OCI-LY7 (cell line): ENCODE data around the gene TLE6. TPM values are rescaled to one million over a fixed set of nuclear protein-coding genes. Genes with fewer than 3 reads are reported as not detected.
A peak's percentile ranks its signal among the peaks of the same experiment; 100 is the strongest.

ENCODE experiments used
- BruUV-seq: library from RNA; stranded (reverse); fragments of 400-500 nt; replicated peaks from 2 replicates; lab custom pipeline; 2021; lab: Mats Ljungman, UMichigan
- CTCF ChIA-PET: fragments of 300-600 bp; sonication (Branson Sonifier 250); formaldehyde crosslinking; loops from one replicate; lab custom pipeline; 2022; ENCODE audit warnings: antibody characterized with exemption; ENCODE audit not compliant: unreplicated experiment; lab: Charles Lee
- POLR2A ChIA-PET: fragments of 300-600 bp; sonication (Branson Sonifier 250); formaldehyde crosslinking; loops from one replicate; lab custom pipeline; 2022; ENCODE audit warnings: antibody characterized with exemption; lab: Charles Lee
- DNase-seq: peaks from one replicate; pipeline ENCODE4 v3.0.0-alpha.2; 2015; ENCODE audit warnings: low spot score
- H2AFZ ChIP-seq: fragments of 200-600 bp; sonication (generic), shearing (Covaris generic); 2 replicates; pipeline ENCODE4 v1.6.1; 2014; ENCODE audit warnings: mild to moderate bottlenecking, antibody characterized with exemption, low read length, moderate library complexity
- H3K27ac ChIP-seq: fragments of 200-600 bp; sonication (generic); 2 replicates; pipeline ENCODE4 v1.5.1; 2014; ENCODE audit warnings: mixed run types, low read depth, mild to moderate bottlenecking, moderate library complexity, low read length, inconsistent platforms; ENCODE audit not compliant: poor library complexity, severe bottlenecking
- H3K36me3 ChIP-seq: fragments of 200-600 bp; sonication (generic); 2 replicates; pipeline ENCODE4 v1.6.1; 2014; ENCODE audit warnings: mild to moderate bottlenecking, antibody characterized with exemption, low read length, moderate library complexity, mixed read lengths; ENCODE audit not compliant: insufficient read depth
- H3K4me1 ChIP-seq: fragments of 200-600 bp; sonication (generic); 2 replicates; pipeline ENCODE4 v1.5.1; 2014; ENCODE audit warnings: mild to moderate bottlenecking, low read length; ENCODE audit not compliant: insufficient read depth, poor library complexity, severe bottlenecking
- H3K4me2 ChIP-seq: fragments of 200-600 bp; sonication (generic); 2 replicates; pipeline ENCODE4 v1.6.1; 2014; ENCODE audit warnings: mild to moderate bottlenecking, low read length
- H3K4me3 ChIP-seq: fragments of 200-600 bp; sonication (generic); 2 replicates; pipeline ENCODE4 v1.5.1; 2014; ENCODE audit warnings: mild to moderate bottlenecking, low read depth, low read length; ENCODE audit not compliant: poor library complexity, severe bottlenecking
- H3K79me2 ChIP-seq: fragments of 200-600 bp; sonication (generic); 2 replicates; pipeline ENCODE4 v1.6.1; 2016; ENCODE audit warnings: low read depth, mild to moderate bottlenecking, low read length, moderate library complexity, mixed read lengths; ENCODE audit not compliant: insufficient read depth
- H3K9me2 ChIP-seq: fragments of 200-600 bp; sonication (generic); 2 replicates; pipeline ENCODE4 v1.6.1; 2016; ENCODE audit warnings: mild to moderate bottlenecking, low read length, mixed read lengths; ENCODE audit not compliant: insufficient read depth
- H3K9me3 ChIP-seq: fragments of 200-600 bp; sonication (generic); 2 replicates; pipeline ENCODE4 v1.6.1; 2014; ENCODE audit warnings: mild to moderate bottlenecking, mixed run types, low read length, mixed read lengths
- H4K20me1 ChIP-seq: fragments of 200-600 bp; sonication (generic); 2 replicates; pipeline ENCODE4 v1.6.1; 2014; ENCODE audit warnings: mild to moderate bottlenecking, antibody characterized with exemption, low read length, moderate library complexity, mixed read lengths; ENCODE audit not compliant: insufficient read depth
- EZH2phosphoT487 ChIP-seq: fragments of 200-600 bp; sonication (generic); IDR thresholded peaks from 2 replicates; pipeline ENCODE4 v1.6.1; 2018; ENCODE audit warnings: low read depth, borderline replicate concordance, mild to moderate bottlenecking, mixed run types, antibody characterized with exemption, low read length, moderate library complexity, mixed read lengths
- intact Hi-C: fragments of 100-400 bp; cut with micrococcal nuclease; formaldehyde crosslinking; loops from one replicate; pipeline ENCODE4 v1.10.0; 2022; ENCODE audit not compliant: unreplicated experiment
- total RNA-seq, 2 experiments: library from RNA; depleted of rRNA in 1 of 2; stranded (reverse); fragments of >200 nt in 1 of 2; shearing (Covaris generic) in 1 of 2; gene quantifications; 2 replicates each; pipeline ENCODE4 v1.2.3, GENCODE V29; 2014 to 2022
- TF ChIP-seq, protein P1 (sequence below): fragments of 200-600 bp; sonication (generic); conservative IDR thresholded peaks from 2 replicates; pipeline ENCODE4 v1.5.1; 2014; ENCODE audit warnings: mild to moderate bottlenecking, antibody characterized with exemption, low read length, moderate library complexity, mixed read lengths

Gene TLE6
- total RNA-seq, 2 experiments from 2014 or later: 15.9 to 21.5 TPM

DNA sequence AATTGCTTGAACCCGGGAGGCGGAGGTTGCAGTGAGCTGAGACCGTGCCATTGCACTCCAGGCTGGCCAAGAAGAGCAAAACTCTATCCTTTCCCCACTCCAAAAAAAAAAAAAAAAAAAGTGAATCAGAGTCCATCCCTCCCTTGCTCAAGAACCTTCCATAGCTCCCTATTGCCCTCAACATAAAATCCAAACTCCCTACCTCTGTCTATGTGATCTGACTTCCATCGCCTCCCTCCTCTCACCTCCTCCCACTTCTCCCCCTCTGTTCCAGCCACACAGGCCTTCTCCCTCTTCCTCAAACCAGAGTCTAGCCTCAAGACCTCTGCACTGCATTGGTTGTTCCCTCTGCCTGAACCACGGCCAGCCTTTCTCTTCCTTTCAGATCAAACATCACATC lies 61.8 kb downstream of the TLE6 start:
- POLR2A ChIA-PET: no interaction called here
- Histone ChIP-seq H2AFZ (no peak overlapping the region), H3K9me3 (no peaks in the 10 kb centered on the region), H3K36me3 (no peaks in the 10 kb centered on the region), H3K4me1 (peaks cover 15% of the 10 kb centered on the region), H3K9me2 (no peaks in the 10 kb centered on the region), H3K27ac (no peak overlapping the region), H4K20me1 (no peaks in the 10 kb centered on the region), H3K4me3 (no peak overlapping the region), H3K4me2 (no peak overlapping the region), H3K79me2 (no peaks in the 10 kb centered on the region)
- no peak for DNase-seq
- no peak for TF ChIP-seq EZH2phosphoT487
- TF ChIP-seq, protein P1, sequence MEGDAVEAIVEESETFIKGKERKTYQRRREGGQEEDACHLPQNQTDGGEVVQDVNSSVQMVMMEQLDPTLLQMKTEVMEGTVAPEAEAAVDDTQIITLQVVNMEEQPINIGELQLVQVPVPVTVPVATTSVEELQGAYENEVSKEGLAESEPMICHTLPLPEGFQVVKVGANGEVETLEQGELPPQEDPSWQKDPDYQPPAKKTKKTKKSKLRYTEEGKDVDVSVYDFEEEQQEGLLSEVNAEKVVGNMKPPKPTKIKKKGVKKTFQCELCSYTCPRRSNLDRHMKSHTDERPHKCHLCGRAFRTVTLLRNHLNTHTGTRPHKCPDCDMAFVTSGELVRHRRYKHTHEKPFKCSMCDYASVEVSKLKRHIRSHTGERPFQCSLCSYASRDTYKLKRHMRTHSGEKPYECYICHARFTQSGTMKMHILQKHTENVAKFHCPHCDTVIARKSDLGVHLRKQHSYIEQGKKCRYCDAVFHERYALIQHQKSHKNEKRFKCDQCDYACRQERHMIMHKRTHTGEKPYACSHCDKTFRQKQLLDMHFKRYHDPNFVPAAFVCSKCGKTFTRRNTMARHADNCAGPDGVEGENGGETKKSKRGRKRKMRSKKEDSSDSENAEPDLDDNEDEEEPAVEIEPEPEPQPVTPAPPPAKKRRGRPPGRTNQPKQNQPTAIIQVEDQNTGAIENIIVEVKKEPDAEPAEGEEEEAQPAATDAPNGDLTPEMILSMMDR: no peak
- no TSS peak for BruUV-seq
- CTCF ChIA-PET: no interaction called here
- intact Hi-C loops: no loop called here

DNA sequence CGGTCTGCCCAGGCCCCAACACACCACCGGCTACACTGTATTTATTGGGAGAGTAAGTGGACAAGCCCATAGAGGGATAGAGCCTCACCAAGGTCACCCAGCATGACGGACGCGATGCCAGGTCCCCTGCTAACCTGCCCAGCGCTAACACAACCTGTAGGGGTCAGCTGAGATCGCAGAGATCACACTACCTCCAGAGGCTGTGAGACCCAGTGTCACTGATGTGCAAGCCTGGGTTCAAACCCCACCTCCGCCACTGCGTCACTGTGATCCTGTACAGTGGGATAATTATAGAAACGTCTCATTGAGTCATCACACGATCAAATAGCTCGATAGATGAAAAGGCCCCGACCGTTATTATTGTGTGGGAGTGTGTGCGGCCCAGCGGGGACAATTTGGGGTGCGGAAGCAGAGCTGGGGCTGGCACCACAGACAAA lies 62.3 kb downstream of the TLE6 start:
- no peak for TF ChIP-seq EZH2phosphoT487
- TF ChIP-seq, protein P1: peak; percentile 46
- ChIA-PET POLR2A (no interaction called here), CTCF (no interaction called here)
- Histone ChIP-seq H3K9me3 (no peaks in the 10 kb centered on the region), H3K79me2 (no peaks in the 10 kb centered on the region), H3K4me2 (no peak overlapping the region), H4K20me1 (no peaks in the 10 kb centered on the region), H3K4me3 (no peak overlapping the region), H3K4me1 (peaks cover 11% of the 10 kb centered on the region), H3K36me3 (no peaks in the 10 kb centered on the region), H2AFZ (no peak overlapping the region), H3K9me2 (no peaks in the 10 kb centered on the region), H3K27ac (no peak overlapping the region)
- no TSS peak for BruUV-seq
- intact Hi-C loops: no loop called here
- peak; percentile 56 for DNase-seq

DNA sequence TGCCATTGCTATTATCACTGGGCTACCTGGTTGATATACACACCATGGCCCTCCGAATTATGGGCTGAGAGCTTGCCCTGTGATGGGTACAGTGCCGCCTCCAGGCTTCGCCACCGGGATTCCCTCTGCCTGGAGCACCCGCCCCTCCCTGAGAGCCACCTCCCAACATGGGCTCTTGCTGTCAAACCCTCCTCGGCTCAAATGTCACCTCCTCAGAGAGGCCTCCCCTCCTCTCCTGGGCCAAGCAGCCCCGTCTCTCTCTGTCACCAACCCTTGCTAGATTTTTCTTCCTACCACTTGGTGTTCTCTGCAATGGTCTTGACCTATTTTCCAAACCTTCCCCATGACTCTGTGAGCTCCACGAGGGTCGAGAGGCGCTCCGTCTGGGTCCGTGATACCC lies 64.0 kb downstream of the TLE6 start:
- Histone ChIP-seq H3K79me2 (no peaks in the 10 kb centered on the region), H3K27ac (no peak overlapping the region), H3K4me3 (no peak overlapping the region), H3K9me3 (no peaks in the 10 kb centered on the region), H3K9me2 (no peaks in the 10 kb centered on the region), H3K4me2 (no peak overlapping the region), H4K20me1 (no peaks in the 10 kb centered on the region), H2AFZ (no peak overlapping the region), H3K36me3 (no peaks in the 10 kb centered on the region), H3K4me1 (peaks cover 6% of the 10 kb centered on the region)
- ChIA-PET CTCF (no interaction called here), POLR2A (no interaction called here)
- TF ChIP-seq, protein P1: no peak
- no peak for TF ChIP-seq EZH2phosphoT487
- intact Hi-C loops: no loop called here
- no peak for DNase-seq
- BruUV-seq: no TSS peak
